Effector CD4-positive, alpha-beta T cell (primary cell): ENCODE data around the gene TMEM39B.
"Not testable (repeated sequence)": the region's sequence is repeated elsewhere in the genome, so short reads cannot be mapped to it uniquely, and the experiment has no call there.

Source experiments
- DNase-seq: peaks from one replicate; pipeline ENCODE4 v3.0.0-alpha.2; 2020
- total RNA-seq: gene quantifications from one replicate; lab custom pipeline; 2026; lab: John Stamatoyannopoulos, UW

The TMEM39B gene
- total RNA-seq = 10.7 reads per million, percentile 33 among the genes with 10 or more reads in this experiment

- peak; percentile 90 for DNase-seq
Measured at GRCh38 chr1:32072622-32073298, at the start of gene TMEM39B. Gene TMEM39B, plus strand, starts transcription at chr1:32072939. Its CDS starts 109 bp downstream, at chr1:32073048.

- no peak for DNase-seq
Measured at GRCh38 chr1:32023351-32023750, 49.4 kb upstream of the TMEM39B start.

GRCh38 chr1:32025515-32025914 is 47.2 kb upstream of the TMEM39B start:
- no peak for DNase-seq

- DNase-seq = no peak
Measured at GRCh38 chr1:32028746-32029145, 44.0 kb upstream of the TMEM39B start.

- DNase-seq = no peak
Measured at GRCh38 chr1:32031578-32032274, 41.0 kb upstream of the TMEM39B start.

GRCh38 chr1:32032275-32032615 is 40.5 kb upstream of the TMEM39B start:
- DNase-seq = no peak

GRCh38 chr1:32035119-32035518 is 37.6 kb upstream of the TMEM39B start:
- DNase-seq = no peak

- DNase-seq = no peak
Measured at GRCh38 chr1:32040711-32041110, 32.0 kb upstream of the TMEM39B start.

GRCh38 chr1:32042330-32042729 is 30.4 kb upstream of the TMEM39B start:
- DNase-seq = no peak

GRCh38 chr1:32044234-32044633 is 28.5 kb upstream of the TMEM39B start:
- no peak for DNase-seq

GRCh38 chr1:32045772-32046171 is 27.0 kb upstream of the TMEM39B start:
- no peak for DNase-seq

- no peak for DNase-seq
Measured at GRCh38 chr1:32047701-32048100, 25.0 kb upstream of the TMEM39B start.

GRCh38 chr1:32048440-32048839 is 24.3 kb upstream of the TMEM39B start:
- no peak for DNase-seq

- no peak for DNase-seq
Measured at GRCh38 chr1:32051706-32052105, 21.0 kb upstream of the TMEM39B start.

- no peak for DNase-seq
Measured at GRCh38 chr1:32052887-32053286, 19.9 kb upstream of the TMEM39B start.

- DNase-seq = no peak
Measured at GRCh38 chr1:32055416-32055815, 17.3 kb upstream of the TMEM39B start.

GRCh38 chr1:32056598-32056997 is 16.1 kb upstream of the TMEM39B start:
- DNase-seq = no peak

- DNase-seq = no peak
Measured at GRCh38 chr1:32060914-32061313, 11.8 kb upstream of the TMEM39B start.

GRCh38 chr1:32062867-32063230 is 9.9 kb upstream of the TMEM39B start:
- no peak for DNase-seq

- DNase-seq = no peak
Measured at GRCh38 chr1:32063261-32063681, 9.5 kb upstream of the TMEM39B start.

- DNase-seq = not testable (repeated sequence)
Measured at GRCh38 chr1:32065613-32066488, 6.9 kb upstream of the TMEM39B start.

GRCh38 chr1:32066489-32066873 is 6.3 kb upstream of the TMEM39B start:
- no peak for DNase-seq

GRCh38 chr1:32068957-32069588 is 3.7 kb upstream of the TMEM39B start:
- DNase-seq = no peak
